Measurements from ENCODE around the gene CYP27B1. TPM values are rescaled to one million over a fixed set of nuclear protein-coding genes. Genes with fewer than 3 reads are reported as not detected.
"Not testable (repeated sequence)": the region's sequence is repeated elsewhere in the genome, so short reads cannot be mapped to it uniquely, and the experiment has no call there.

Gene CYP27B1
- total RNA-seq, 1 donor from 2014 or later, result not detected

- Histone ChIP-seq H3K4me3 (no peak overlapping the region), H3K9me3 (no peaks in the 10 kb centered on the region), H3K27ac (no peak overlapping the region), H3K4me1 (peaks cover 2 to 15% of the 10 kb centered on the region in 2 donors), H3K27me3 (no peaks in the 10 kb centered on the region), H3K36me3 (peaks cover 0 to 13% of the 10 kb centered on the region in 2 donors)
- TF ChIP-seq, protein P1, sequence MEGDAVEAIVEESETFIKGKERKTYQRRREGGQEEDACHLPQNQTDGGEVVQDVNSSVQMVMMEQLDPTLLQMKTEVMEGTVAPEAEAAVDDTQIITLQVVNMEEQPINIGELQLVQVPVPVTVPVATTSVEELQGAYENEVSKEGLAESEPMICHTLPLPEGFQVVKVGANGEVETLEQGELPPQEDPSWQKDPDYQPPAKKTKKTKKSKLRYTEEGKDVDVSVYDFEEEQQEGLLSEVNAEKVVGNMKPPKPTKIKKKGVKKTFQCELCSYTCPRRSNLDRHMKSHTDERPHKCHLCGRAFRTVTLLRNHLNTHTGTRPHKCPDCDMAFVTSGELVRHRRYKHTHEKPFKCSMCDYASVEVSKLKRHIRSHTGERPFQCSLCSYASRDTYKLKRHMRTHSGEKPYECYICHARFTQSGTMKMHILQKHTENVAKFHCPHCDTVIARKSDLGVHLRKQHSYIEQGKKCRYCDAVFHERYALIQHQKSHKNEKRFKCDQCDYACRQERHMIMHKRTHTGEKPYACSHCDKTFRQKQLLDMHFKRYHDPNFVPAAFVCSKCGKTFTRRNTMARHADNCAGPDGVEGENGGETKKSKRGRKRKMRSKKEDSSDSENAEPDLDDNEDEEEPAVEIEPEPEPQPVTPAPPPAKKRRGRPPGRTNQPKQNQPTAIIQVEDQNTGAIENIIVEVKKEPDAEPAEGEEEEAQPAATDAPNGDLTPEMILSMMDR (IDR thresholded peaks at IDR 0.05), result no peak
- intact Hi-C loops (cut with DNase I), result no loop called here
- DNase-seq (ENCODE audit: low spot score in 2 of 2), result no peak
Observed at GRCh38 chr12:57775563-57776246, 8.8 kb upstream of the CYP27B1 start.

DNA sequence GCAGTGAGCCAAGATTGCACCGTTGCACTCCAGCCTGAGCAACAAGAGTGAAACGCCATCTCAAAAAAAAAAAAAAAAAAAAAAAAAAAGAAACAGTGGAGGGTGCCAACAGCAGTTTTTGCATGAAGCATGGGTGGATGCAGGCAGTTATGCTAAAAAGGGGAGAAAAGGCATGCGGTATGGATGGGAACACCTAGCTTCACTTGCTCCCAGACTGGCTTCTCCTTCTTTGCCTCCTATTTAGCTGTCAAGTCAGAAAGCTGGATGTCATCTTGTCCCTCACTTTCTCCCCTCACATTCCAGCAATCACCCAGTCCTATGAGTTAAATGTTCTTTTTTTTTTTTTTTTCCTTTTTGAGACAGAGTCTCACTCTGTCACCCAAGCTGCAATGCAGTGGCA lies 8.2 kb upstream of the CYP27B1 start:
- Histone ChIP-seq H3K36me3 (peaks cover 0 to 13% of the 10 kb centered on the region in 2 donors), H3K4me1 (peaks cover 2 to 15% of the 10 kb centered on the region in 2 donors), H3K9me3 (no peaks in the 10 kb centered on the region), H3K27ac (no peak overlapping the region), H3K4me3 (no peak overlapping the region), H3K27me3 (no peaks in the 10 kb centered on the region)
- DNase-seq (ENCODE audit: low spot score in 2 of 2), result no peak
- intact Hi-C loops (cut with DNase I), result no loop called here
- TF ChIP-seq, protein P1 (IDR thresholded peaks at IDR 0.05), result no peak

- H3K27ac ChIP-seq; H3K27me3 ChIP-seq; H3K4me3 ChIP-seq; H3K9me3 ChIP-seq; intact Hi-C loops (cut with DNase I): not testable (repeated sequence)
- Histone ChIP-seq H3K36me3 (peaks cover 0 to 12% of the 10 kb centered on the region in 2 donors), H3K4me1 (peaks cover 2 to 15% of the 10 kb centered on the region in 2 donors)
- peak in 1 of 2 donors; percentile 56 for DNase-seq (ENCODE audit: low spot score in 2 of 2)
Observed at GRCh38 chr12:57774634-57775033, 7.8 kb upstream of the CYP27B1 start.

DNA sequence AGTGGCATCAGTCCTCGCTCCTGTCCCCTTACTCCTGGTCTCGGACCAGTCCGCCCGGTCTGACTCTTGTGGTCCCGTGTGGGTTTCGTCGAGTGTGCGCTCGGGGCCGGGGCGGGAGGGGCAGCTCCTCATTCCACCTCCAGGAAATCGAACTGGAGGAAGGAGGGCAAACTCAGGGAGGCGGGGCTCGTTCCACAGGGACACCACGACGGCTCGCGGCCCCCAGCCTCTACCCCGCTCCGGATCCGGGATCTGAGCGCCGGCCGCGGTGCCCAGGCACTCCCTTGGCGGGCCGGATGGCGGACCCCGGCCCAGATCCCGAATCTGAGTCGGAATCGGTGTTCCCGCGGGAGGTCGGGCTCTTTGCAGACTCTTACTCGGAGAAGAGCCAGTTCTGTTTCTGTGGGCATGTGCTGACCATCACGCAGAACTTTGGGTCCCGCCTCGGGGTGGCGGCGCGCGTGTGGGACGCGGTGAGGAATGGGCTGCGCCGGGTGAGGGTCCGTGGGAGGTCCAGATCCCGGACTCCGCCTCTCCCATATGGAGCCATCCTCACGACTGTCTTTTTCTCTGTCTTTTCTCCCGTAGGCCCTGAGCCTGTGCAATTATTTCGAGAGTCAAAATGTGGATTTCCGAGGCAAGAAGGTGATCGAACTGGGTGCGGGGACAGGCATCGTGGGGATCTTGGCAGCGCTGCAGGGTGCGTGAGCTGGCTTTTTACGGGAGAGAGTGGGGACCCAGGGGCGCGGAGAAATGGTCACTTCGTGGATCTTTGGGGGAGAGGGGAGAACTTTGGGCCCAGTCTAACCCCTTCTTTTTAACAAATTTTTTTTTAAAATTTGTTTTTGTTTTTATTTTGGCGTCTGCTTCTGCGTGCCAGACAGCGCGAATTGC lies 5.8 kb upstream of the CYP27B1 start, which contains the start of gene EEF1AKMT3:
EEF1AKMT3 (plus strand) TSS at position 186 of the 894 bp plus-strand sequence; CDS start at position 297, 111 bp downstream.
- peaks cover 2 to 15% of the 10 kb centered on the region in 2 donors for H3K4me1 ChIP-seq

GRCh38 chr12:57771873-57772428 lies 5.1 kb upstream of the CYP27B1 start, which contains the start of gene METTL1:
METTL1 (minus strand) TSS chr12:57772105; CDS start chr12:57772083, 22 bp downstream.
- peak; percentile 91 to 97 for DNase-seq (ENCODE audit: low spot score in 2 of 2)
- Histone ChIP-seq H3K27me3 (no peaks in the 10 kb centered on the region), H3K36me3 (peaks cover 0 to 11% of the 10 kb centered on the region in 2 donors), H3K27ac (peak within 1 kb of the TSS; percentile 90 to 94), H3K4me3 (peak within 1 kb of the TSS; percentile 80 to 83), H3K4me1 (peaks cover 2 to 16% of the 10 kb centered on the region in 2 donors), H3K9me3 (no peaks in the 10 kb centered on the region)
- intact Hi-C loops (cut with DNase I), result loop anchor here (1.0 kb wide), 1 partner anchor 20 kb away; the partner anchor contains the start of gene CDK4
- TF ChIP-seq, protein P1 (IDR thresholded peaks at IDR 0.05), result no peak

More for the DNA sequence above, 5.8 kb upstream of the CYP27B1 start, which contains the start of gene EEF1AKMT3:
- Histone ChIP-seq H3K4me3 (peak within 1 kb of the TSS; percentile 80 to 83), H3K36me3 (peaks cover 0 to 11% of the 10 kb centered on the region in 2 donors), H3K27me3 (no peaks in the 10 kb centered on the region), H3K9me3 (no peaks in the 10 kb centered on the region), H3K27ac (peak within 1 kb of the TSS; percentile 90 to 94)
- intact Hi-C loops (cut with DNase I), result no loop called here
- peak in 1 of 2 donors; percentile 85 for DNase-seq (ENCODE audit: low spot score in 2 of 2)
- TF ChIP-seq, protein P1 (IDR thresholded peaks at IDR 0.05), result no peak
